Activated CD8-positive, alpha-beta T cell treated with anti-CD3 and anti-CD28 coated beads for 36 hours (primary cell): ENCODE measurements around the gene APAF1. TPM values are rescaled to one million over a fixed set of nuclear protein-coding genes. Genes with fewer than 3 reads are reported as not detected.
A peak's percentile ranks its signal among the peaks of the same experiment; 100 is the strongest.

Experiments
- ATAC-seq: fragments of 200-7000 bp; cut with Tn5 transposase; one replicate; pipeline ENCODE4 v1.10.0; 2021; ENCODE audit warnings: mild to moderate bottlenecking, moderate library complexity
- CTCF ChIA-PET: fragments of 350-600 bp; sonication (Branson Sonifier 250); formaldehyde crosslinking; loops from one replicate; lab custom pipeline; 2021; ENCODE audit warnings: antibody characterized with exemption; lab: Charles Lee
- POLR2A ChIA-PET: fragments of 350-600 bp; sonication (Branson Sonifier 250); formaldehyde crosslinking; loops from one replicate; lab custom pipeline; 2021; ENCODE audit warnings: antibody characterized with exemption; lab: Charles Lee
- DNase-seq: peaks from one replicate; pipeline ENCODE4 v3.0.0-alpha.2; 2020
- H3K27ac Mint-ChIP-seq: one replicate; pipeline ENCODE4 v1.8.0; 2021; ENCODE audit warnings: mild to moderate bottlenecking, mixed read lengths
- H3K27me3 Mint-ChIP-seq: one replicate; pipeline ENCODE4 v1.8.0; 2021; ENCODE audit warnings: mixed read lengths
- H3K36me3 Mint-ChIP-seq: one replicate; pipeline ENCODE4 v1.8.0; 2021; ENCODE audit warnings: low read depth, mixed read lengths
- H3K4me1 Mint-ChIP-seq: one replicate; pipeline ENCODE4 v1.8.0; 2021; ENCODE audit warnings: low read depth, mixed read lengths
- H3K4me3 Mint-ChIP-seq: one replicate; pipeline ENCODE4 v1.8.0; 2021; ENCODE audit warnings: mild to moderate bottlenecking, moderate library complexity, mixed read lengths
- H3K9me3 Mint-ChIP-seq: one replicate; pipeline ENCODE4 v1.8.0; 2021; ENCODE audit warnings: mixed read lengths
- intact Hi-C: fragments of 100-400 bp; cut with micrococcal nuclease; formaldehyde crosslinking; loops from one replicate; pipeline ENCODE4 v1.10.0; 2022
- total RNA-seq, 2 experiments: library from RNA; stranded (reverse); gene quantifications; one replicate each; pipeline ENCODE4 v1.2.3, GENCODE V29; 2021
- TF ChIP-seq, protein P1 (sequence below): fragments of 200-600 bp; IDR thresholded peaks from one replicate; pipeline ENCODE4 v1.8.0; 2022; ENCODE audit warnings: antibody characterized with exemption, mild to moderate bottlenecking

The APAF1 gene
- total RNA-seq, 2 experiments from 2014 or later = 14.3 to 17.9 TPM

DNA sequence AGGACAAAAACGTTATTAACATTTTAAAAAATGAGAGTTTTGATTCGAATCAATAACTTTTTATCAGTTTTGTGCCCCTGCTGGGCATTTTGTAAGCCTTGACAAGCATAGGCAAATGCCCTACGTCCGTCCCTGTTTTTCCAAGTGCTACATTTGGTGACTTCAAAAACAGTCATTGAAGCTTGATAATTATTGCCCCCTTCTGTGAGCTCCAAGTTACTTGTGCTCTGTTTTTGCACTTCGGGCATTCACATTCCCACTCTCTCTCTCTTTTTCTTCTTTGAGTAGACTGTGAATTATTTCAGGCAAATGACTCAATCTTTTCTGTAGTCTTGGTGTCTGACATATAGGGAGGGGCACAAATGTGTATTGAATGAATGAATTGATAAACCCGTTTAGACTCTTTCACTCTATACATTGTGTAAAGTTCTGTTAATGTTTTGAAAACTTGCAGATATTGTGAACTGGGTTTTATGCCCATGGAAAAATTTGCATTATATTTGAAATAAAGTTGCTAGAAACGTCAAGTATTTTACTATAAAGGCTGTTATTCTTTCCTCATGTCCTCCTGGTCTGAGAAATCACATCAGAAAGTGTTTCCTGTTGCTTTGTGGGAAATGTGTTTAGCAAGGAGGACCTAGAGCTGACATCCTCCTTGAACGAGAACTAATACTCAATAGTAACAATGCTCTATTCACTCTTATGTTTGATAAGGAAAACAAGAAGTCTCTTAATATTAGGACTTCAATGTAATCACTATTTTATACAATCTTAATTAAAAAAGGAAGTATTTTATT, 1.4 kb downstream of the APAF1 start:
- POLR2A ChIA-PET = interaction anchor here (0.6 to 1.1 kb wide), 4 partner anchors 16 to 100 kb away, joined by 3 to 5 read pairs (median 4); partner anchors contain the start of gene SLC25A3
- Mint-ChIP-seq H3K27me3 (no peaks in the 10 kb centered on the region), H3K36me3 (peaks cover 13% of the 10 kb centered on the region), H3K9me3 (no peaks in the 10 kb centered on the region), H3K4me1 (peaks cover 13% of the 10 kb centered on the region), H3K4me3 (peak overlapping the region; percentile 98), H3K27ac (no peak overlapping the region)
- TF ChIP-seq, protein P1, sequence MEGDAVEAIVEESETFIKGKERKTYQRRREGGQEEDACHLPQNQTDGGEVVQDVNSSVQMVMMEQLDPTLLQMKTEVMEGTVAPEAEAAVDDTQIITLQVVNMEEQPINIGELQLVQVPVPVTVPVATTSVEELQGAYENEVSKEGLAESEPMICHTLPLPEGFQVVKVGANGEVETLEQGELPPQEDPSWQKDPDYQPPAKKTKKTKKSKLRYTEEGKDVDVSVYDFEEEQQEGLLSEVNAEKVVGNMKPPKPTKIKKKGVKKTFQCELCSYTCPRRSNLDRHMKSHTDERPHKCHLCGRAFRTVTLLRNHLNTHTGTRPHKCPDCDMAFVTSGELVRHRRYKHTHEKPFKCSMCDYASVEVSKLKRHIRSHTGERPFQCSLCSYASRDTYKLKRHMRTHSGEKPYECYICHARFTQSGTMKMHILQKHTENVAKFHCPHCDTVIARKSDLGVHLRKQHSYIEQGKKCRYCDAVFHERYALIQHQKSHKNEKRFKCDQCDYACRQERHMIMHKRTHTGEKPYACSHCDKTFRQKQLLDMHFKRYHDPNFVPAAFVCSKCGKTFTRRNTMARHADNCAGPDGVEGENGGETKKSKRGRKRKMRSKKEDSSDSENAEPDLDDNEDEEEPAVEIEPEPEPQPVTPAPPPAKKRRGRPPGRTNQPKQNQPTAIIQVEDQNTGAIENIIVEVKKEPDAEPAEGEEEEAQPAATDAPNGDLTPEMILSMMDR = no peak
- DNase-seq (no peak), ATAC-seq (no peak)
- CTCF ChIA-PET = interaction anchor here (1.1 to 1.2 kb wide), 3 partner anchors 54 to 79 kb away, joined by 3 to 8 read pairs (median 4); no protein-coding TSS in a partner anchor
- intact Hi-C loops = no loop called here

DNA sequence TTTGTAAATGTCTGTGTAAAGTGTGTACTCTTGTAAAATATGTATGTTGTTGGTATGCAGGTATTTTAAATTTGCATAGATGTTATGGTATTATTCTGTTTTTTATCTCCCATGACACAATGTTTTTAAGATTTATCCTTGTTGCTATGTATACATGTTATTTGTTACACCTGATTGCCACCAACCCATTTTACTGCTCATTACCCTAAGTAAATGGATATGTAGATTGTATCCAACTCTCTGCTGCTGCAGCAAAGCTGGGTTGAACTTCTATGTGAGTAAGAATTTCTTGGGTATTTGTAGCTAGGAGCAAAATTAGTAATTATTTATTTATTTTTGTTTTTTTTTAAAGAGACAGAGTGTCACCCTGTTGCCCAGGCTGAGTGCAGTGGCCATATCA, 6.2 kb downstream of the APAF1 start:
- TF ChIP-seq, protein P1 = no peak
- Mint-ChIP-seq H3K9me3 (no peaks in the 10 kb centered on the region), H3K27ac (no peak overlapping the region), H3K4me1 (peaks cover 13% of the 10 kb centered on the region), H3K36me3 (peaks cover 8% of the 10 kb centered on the region), H3K27me3 (no peaks in the 10 kb centered on the region), H3K4me3 (no peak overlapping the region)
- ChIA-PET POLR2A (interaction anchor here (1.1 kb wide), 1 partner anchor 131 kb away, joined by 3 read pairs; no protein-coding TSS in a partner anchor), CTCF (interaction anchor here (1.1 to 6.1 kb wide), 7 partner anchors 22 to 160 kb away, joined by 3 to 53 read pairs (median 4); no protein-coding TSS in a partner anchor)
- DNase-seq (no peak), ATAC-seq (no peak)
- intact Hi-C loops = loop anchor here (5.0 kb wide), 1 partner anchor 84 kb away; no protein-coding TSS in a partner anchor

DNA sequence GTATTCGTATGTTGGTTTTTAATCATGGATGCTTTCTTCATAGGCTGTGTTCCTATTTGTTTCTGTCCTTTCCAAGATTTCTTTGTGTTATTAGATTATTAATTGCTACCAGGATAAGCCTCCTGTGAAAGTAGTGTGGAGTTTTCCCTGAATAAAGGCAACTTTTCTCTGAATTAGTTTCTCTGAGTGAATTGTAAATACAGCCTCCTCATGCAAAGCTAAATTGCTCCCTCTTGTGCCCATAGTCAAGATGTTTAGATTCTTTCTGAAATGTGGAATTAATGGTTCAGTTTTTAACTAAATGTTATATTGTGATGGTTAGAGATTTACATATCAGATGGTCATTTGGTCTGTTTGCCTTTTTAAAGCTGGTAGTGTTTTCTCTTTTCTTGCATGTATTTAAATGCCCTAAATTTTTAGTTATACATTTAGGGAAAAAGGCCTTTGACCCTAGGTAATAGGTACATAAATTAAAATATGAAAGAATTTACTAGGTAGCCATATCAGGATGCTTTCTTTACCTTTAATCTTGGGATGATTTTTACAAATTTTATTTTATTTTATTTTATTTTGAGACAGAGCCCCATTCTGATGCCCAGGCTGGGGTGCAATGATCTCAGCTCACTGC, 8.9 kb downstream of the APAF1 start:
- TF ChIP-seq, protein P1 = peak; percentile 55
- Mint-ChIP-seq H3K4me1 (peaks cover 15% of the 10 kb centered on the region), H3K36me3 (peaks cover 13% of the 10 kb centered on the region), H3K27me3 (no peaks in the 10 kb centered on the region), H3K4me3 (no peak overlapping the region), H3K9me3 (no peaks in the 10 kb centered on the region), H3K27ac (no peak overlapping the region)
- ATAC-seq (no peak), DNase-seq (no peak)
- intact Hi-C loops = loop anchor here (5.0 kb wide), 1 partner anchor 87 kb away; no protein-coding TSS in a partner anchor
- POLR2A ChIA-PET = interaction anchor here (1.1 kb wide), 1 partner anchor 10 kb away, joined by 3 read pairs; no protein-coding TSS in a partner anchor
- CTCF ChIA-PET = interaction anchor here (0.8 to 6.1 kb wide), 9 partner anchors 8 to 163 kb away, joined by 3 to 53 read pairs (median 4); partner anchors contain the start of gene IKBIP

DNA sequence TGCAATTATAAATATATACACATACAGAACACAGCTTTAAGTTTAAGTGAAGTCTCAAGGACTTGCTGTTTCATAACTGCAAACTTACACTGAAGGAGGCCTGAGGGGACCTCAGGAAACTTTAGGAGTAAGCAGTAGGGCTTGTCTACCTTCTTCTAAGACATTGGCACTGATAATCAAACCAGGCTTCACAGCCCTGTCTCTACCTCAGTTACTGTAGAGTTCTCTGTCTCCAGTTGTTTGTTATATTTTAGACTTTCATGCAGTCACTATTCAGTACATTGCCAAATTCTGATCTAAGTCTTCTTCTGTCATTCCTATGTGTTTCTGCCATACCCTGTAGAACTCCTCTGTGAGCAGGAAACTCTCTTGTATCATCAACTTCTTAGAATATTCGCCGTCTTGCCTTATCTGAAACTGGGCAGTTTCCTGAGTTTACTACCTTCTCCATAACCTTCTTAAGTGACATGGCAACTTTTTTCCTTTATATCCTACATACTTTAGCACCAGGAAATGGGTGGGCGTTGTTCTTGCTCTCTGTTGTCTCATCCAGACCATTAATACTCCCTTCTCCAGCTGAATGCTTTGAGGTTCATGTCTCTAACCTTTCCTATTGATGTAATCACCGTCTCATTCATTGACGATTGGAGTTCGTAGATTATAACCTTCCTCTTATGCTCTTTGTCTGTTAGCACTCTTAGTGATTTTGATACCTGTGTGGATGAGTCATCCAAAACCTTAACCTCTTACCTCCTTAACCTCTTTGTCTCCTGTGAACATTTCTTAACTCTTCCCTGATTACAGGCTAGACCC, 11.4 kb downstream of the APAF1 start:
- no peak for DNase-seq
- ChIA-PET CTCF (interaction anchor here (1.4 kb wide), 1 partner anchor 90 kb away, joined by 5 read pairs; no protein-coding TSS in a partner anchor), POLR2A (no interaction called here)
- Mint-ChIP-seq H3K36me3 (peaks cover 13% of the 10 kb centered on the region), H3K4me3 (no peak overlapping the region), H3K4me1 (peaks cover 15% of the 10 kb centered on the region), H3K27ac (peak overlapping the region; percentile 50), H3K9me3 (no peaks in the 10 kb centered on the region), H3K27me3 (no peaks in the 10 kb centered on the region)
- peak; percentile 91 for ATAC-seq
- intact Hi-C loops = no loop called here
- TF ChIP-seq, protein P1 = no peak
